DMS 273 (cell line): ENCODE measurements around the gene DDX5.

Experiments
- DNase-seq: peaks from one replicate; lab custom pipeline; 2025; ENCODE audit not compliant: unreplicated experiment; lab: John Stamatoyannopoulos, UW

DDX5 gene

DNA sequence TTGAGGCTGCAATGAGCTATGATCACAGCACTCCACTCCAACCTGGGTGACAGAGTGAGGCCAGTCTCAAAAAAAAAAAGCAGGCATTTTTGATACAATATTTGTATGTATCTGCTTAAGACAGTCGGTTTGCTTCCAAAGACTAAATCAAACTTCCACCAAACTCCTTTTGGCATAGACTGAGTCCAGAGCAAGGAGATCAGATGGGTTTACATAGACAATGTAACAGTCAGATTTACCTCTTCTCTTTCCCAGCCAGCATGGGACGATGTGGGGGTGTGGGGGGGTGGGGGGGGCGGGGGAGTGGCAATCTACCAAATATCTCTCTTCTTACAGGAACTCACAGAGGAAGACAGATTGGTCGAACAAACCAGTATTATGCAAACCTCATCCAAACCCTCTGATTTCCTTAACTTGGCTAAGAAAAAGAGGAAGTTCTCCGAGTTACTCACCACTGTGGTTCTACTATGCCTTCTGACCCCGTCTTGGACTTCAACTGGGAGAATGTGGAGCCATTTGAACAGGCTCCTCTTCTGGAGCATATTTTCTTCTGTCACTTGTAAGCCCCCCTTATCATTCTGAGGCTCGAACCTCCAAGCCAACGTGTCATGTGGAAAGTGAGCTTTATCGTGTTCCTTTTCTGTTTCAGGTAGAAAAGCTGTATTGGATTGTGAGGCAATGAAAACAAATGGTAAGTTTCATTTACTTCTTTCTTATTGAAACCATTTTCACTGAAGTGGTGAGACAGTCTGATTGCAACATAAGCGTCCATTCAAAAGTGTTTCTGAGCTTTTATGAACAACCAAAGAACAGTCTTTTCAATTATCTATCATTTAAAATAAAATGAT, 57.2 kb downstream of the DDX5 start, which contains the start of gene MILR1:
MILR1 (plus strand) TSS at position 451 of the 848 bp plus-strand sequence; CDS start at position 505, 54 bp downstream.
- DNase-seq = no peak
